Breast epithelium (tissue), 4 donors: ENCODE data around the gene GOLGA1. TPM values are rescaled to one million over a fixed set of nuclear protein-coding genes. Genes with fewer than 3 reads are reported as not detected.

Experiments used
- DNase-seq, 2 donors: peaks; one replicate each; pipeline ENCODE4 v3.0.0-alpha.2; 2019; ENCODE audit warnings: low spot score in 2 of 2
- H3K27ac ChIP-seq, 2 donors: fragments of 200-600 bp; sonication (generic) in 1 of 2; one replicate each; pipeline ENCODE4 v1.5.1; 2016 to 2019; ENCODE audit warnings: mild to moderate bottlenecking in 1 of 2
- H3K27me3 ChIP-seq, 2 donors: fragments of 200-600 bp; sonication (generic) in 1 of 2; one replicate each; pipeline versions ENCODE4 v1.5.1 to v1.6.0; 2017 to 2019; ENCODE audit warnings: control low read depth in 1 of 2, mild to moderate bottlenecking in 1 of 2
- H3K36me3 ChIP-seq: fragments of 200-600 bp; one replicate; pipeline ENCODE4 v1.5.1; 2019
- H3K4me1 ChIP-seq, 2 donors: fragments of 200-600 bp; sonication (generic); one replicate each; pipeline ENCODE4 v1.5.1; 2016 to 2019; ENCODE audit warnings: control low read depth in 1 of 2
- H3K4me3 ChIP-seq, 3 donors: fragments of 200-600 bp; sonication (generic); 1 replicate in 2 of 3; 2 replicates in 1 of 3; pipeline ENCODE4 v1.5.1; 2016 to 2019; ENCODE audit warnings: mild to moderate bottlenecking in 3 of 3, moderate library complexity in 2 of 3
- H3K9me3 ChIP-seq, 2 donors: fragments of 200-600 bp; sonication (generic) in 1 of 2; one replicate each; pipeline ENCODE4 v1.5.1; 2016 to 2019; ENCODE audit warnings: control low read depth in 1 of 2
- POLR2A ChIP-seq: fragments of 450-650 bp; IDR thresholded peaks from one replicate; pipeline ENCODE4 v1.6.1; 2016; ENCODE audit warnings: antibody characterized with exemption, mild to moderate bottlenecking, moderate library complexity
- POLR2AphosphoS5 ChIP-seq, 3 donors: sonication (generic); formaldehyde crosslinking; IDR thresholded peaks; one replicate each; pipeline ENCODE4 v1.6.1; 2017; ENCODE audit warnings: antibody characterized with exemption in 3 of 3
- intact Hi-C: fragments of 100-400 bp; cut with DNase I; formaldehyde crosslinking; loops from one replicate; pipeline ENCODE4 v1.15.1; 2023; ENCODE audit warnings: low total_unique reads
- total RNA-seq, 3 donors: library from RNA; depleted of rRNA; stranded (reverse); fragments of >200 nt; gene quantifications; one replicate each; pipeline ENCODE4 v1.1.0, GENCODE V29; 2016
- TF ChIP-seq, protein P1 (sequence below), 3 donors: fragments of 450-650 bp; IDR thresholded peaks; one replicate each; pipeline ENCODE4 v1.5.1; 2016 to 2017; ENCODE audit warnings: antibody characterized with exemption in 3 of 3, mild to moderate bottlenecking in 3 of 3, moderate library complexity in 3 of 3

GOLGA1 gene
- total RNA-seq, 3 donors from 2014 or later: 20.6 to 23.0 (median 21.1) TPM

GRCh38 chr9:124880501-124880900, 60.4 kb downstream of the GOLGA1 start:
- Histone ChIP-seq H3K9me3 (no peaks in the 10 kb centered on the region), H3K36me3 (peaks cover 5% of the 10 kb centered on the region), H3K4me3 (no peak overlapping the region), H3K4me1 (no peaks in the 10 kb centered on the region), H3K27ac (no peak overlapping the region), H3K27me3 (no peaks in the 10 kb centered on the region)
- intact Hi-C loops: no loop called here
- DNase-seq: no peak
- TF ChIP-seq, protein P1, sequence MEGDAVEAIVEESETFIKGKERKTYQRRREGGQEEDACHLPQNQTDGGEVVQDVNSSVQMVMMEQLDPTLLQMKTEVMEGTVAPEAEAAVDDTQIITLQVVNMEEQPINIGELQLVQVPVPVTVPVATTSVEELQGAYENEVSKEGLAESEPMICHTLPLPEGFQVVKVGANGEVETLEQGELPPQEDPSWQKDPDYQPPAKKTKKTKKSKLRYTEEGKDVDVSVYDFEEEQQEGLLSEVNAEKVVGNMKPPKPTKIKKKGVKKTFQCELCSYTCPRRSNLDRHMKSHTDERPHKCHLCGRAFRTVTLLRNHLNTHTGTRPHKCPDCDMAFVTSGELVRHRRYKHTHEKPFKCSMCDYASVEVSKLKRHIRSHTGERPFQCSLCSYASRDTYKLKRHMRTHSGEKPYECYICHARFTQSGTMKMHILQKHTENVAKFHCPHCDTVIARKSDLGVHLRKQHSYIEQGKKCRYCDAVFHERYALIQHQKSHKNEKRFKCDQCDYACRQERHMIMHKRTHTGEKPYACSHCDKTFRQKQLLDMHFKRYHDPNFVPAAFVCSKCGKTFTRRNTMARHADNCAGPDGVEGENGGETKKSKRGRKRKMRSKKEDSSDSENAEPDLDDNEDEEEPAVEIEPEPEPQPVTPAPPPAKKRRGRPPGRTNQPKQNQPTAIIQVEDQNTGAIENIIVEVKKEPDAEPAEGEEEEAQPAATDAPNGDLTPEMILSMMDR (IDR thresholded peaks at IDR 0.05): no peak
- TF ChIP-seq POLR2AphosphoS5 (IDR thresholded peaks at IDR 0.05) (no peak), POLR2A (no peak)

DNA sequence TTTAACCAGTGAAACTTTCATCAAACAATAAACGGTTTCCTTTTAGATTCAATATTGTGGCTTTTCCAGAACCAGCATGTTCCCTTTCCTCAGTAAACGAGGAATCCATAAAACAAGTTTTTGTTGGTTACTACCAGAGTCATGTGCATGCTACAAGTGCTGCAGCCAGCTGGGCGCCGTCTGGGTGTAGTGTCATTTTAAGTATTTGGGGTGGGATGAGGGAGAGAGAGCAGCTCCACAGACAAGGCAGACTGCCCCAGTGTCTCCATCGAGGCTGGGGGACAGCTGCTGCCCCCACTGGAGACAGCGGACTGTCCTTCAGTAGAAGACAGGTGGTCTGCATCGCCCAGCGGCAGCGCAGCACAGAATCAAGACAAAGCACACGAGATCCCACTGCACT, 61.7 kb downstream of the GOLGA1 start:
- no peak overlapping the region for H3K4me3 ChIP-seq
- no peak for DNase-seq
- no peaks in the 10 kb centered on the region for H3K27me3 ChIP-seq
- peaks cover 5% of the 10 kb centered on the region for H3K36me3 ChIP-seq
- intact Hi-C loops: no loop called here
- TF ChIP-seq POLR2AphosphoS5 (IDR thresholded peaks at IDR 0.05) (no peak), POLR2A (no peak)
- TF ChIP-seq, protein P1 (IDR thresholded peaks at IDR 0.05): no peak
- no peaks in the 10 kb centered on the region for H3K9me3 ChIP-seq
- no peaks in the 10 kb centered on the region for H3K4me1 ChIP-seq
- no peak overlapping the region for H3K27ac ChIP-seq

- intact Hi-C loops: no loop called here
- no peak for TF ChIP-seq POLR2A
- TF ChIP-seq POLR2AphosphoS5 (IDR thresholded peaks at IDR 0.05): no peak
- TF ChIP-seq, protein P1 (IDR thresholded peaks at IDR 0.05): no peak
Measured at GRCh38 chr9:124878518-124878917, 62.4 kb downstream of the GOLGA1 start.

DNA sequence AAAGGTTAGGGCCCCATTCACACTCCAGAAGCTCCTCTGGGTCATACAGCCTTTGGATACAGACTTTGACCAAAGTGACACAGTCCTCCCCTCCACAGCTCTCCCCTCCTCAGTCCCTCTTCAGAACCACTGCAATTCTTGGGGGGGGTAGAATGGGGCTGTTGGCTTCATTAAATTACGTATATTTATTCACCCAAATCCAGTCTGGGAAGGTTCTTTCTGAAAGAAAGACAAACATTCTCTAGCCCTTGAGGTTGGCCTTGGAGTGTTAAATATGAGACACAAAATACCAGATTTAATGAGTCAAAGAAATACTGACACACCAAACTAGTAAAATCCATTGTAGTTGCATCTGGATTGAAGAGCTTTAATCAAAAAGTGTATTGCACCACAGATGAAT, 62.9 kb downstream of the GOLGA1 start:
- Histone ChIP-seq H3K9me3 (no peaks in the 10 kb centered on the region), H3K27me3 (no peaks in the 10 kb centered on the region), H3K36me3 (peaks cover 5% of the 10 kb centered on the region), H3K27ac (no peak overlapping the region), H3K4me3 (no peak overlapping the region), H3K4me1 (no peaks in the 10 kb centered on the region)
- intact Hi-C loops: no loop called here
- TF ChIP-seq POLR2AphosphoS5 (IDR thresholded peaks at IDR 0.05) (no peak), POLR2A (no peak)
- TF ChIP-seq, protein P1 (IDR thresholded peaks at IDR 0.05): no peak
- DNase-seq: no peak

More at GRCh38 chr9:124878518-124878917, 62.4 kb downstream of the GOLGA1 start:
- H3K9me3 ChIP-seq: no peaks in the 10 kb centered on the region
- DNase-seq: no peak
- H3K27ac ChIP-seq: no peak overlapping the region
- peaks cover 5% of the 10 kb centered on the region for H3K36me3 ChIP-seq
- no peaks in the 10 kb centered on the region for H3K4me1 ChIP-seq
- no peaks in the 10 kb centered on the region for H3K27me3 ChIP-seq
- H3K4me3 ChIP-seq: no peak overlapping the region

- Histone ChIP-seq H3K36me3 (peaks cover 5% of the 10 kb centered on the region), H3K4me1 (peaks cover 0 to 6% of the 10 kb centered on the region in 2 donors), H3K9me3 (no peaks in the 10 kb centered on the region), H3K4me3 (no peak overlapping the region), H3K27me3 (no peaks in the 10 kb centered on the region), H3K27ac (no peak overlapping the region)
- TF ChIP-seq, protein P1 (IDR thresholded peaks at IDR 0.05): no peak
- TF ChIP-seq POLR2A (no peak), POLR2AphosphoS5 (IDR thresholded peaks at IDR 0.05) (no peak)
- no peak for DNase-seq
- intact Hi-C loops: no loop called here
Measured at GRCh38 chr9:124877021-124877782, 63.7 kb downstream of the GOLGA1 start.
